SK-N-SH treated with all-trans-retinoic acid at 6 μM for 48 hours (cell line): ENCODE measurements around the gene IL22.

ENCODE experiments used
- ATAC-seq: fragments of 200-7000 bp; cut with Tn5 transposase; 3 replicates; pipeline ENCODE4 v1.9.1; 2020; ENCODE audit warnings: mild to moderate bottlenecking, moderate library complexity
- ARNTL ChIP-seq: fragments of 450-650 bp; formaldehyde crosslinking; IDR thresholded peaks from 2 replicates; pipeline ENCODE4 v1.5.0; 2020; ENCODE audit warnings: low read depth, mild to moderate bottlenecking, moderate library complexity, borderline replicate concordance
- BACH2 ChIP-seq: fragments of 250-450 bp; sonication (Bioruptor Pico); IDR thresholded peaks from 2 replicates; pipeline ENCODE4 v1.9.0; 2021; ENCODE audit warnings: mild to moderate bottlenecking, borderline replicate concordance
- CSDC2 ChIP-seq: fragments of 250-450 bp; sonication (Bioruptor Pico); IDR thresholded peaks from 2 replicates; pipeline ENCODE4 v1.5.0; 2020; ENCODE audit warnings: mild to moderate bottlenecking, moderate library complexity
- ESRRG ChIP-seq: fragments of 250-450 bp; sonication (Bioruptor Pico); IDR thresholded peaks from 2 replicates; pipeline ENCODE4 v1.6.1; 2021; ENCODE audit warnings: mild to moderate bottlenecking
- ISL1 ChIP-seq: fragments of 250-450 bp; sonication (Bioruptor Pico); IDR thresholded peaks from 2 replicates; pipeline ENCODE4 v2.1.2; 2022; ENCODE audit warnings: mild to moderate bottlenecking, moderate library complexity
- OSR1 ChIP-seq: fragments of 250-450 bp; sonication (Bioruptor Pico); IDR thresholded peaks from 2 replicates; pipeline ENCODE4 v1.8.0; 2022; ENCODE audit warnings: moderate library complexity, mild to moderate bottlenecking, inconsistent platforms
- PPARA ChIP-seq: fragments of 250-450 bp; sonication (Bioruptor Pico); IDR thresholded peaks from 2 replicates; pipeline ENCODE4 v1.5.0; 2020; ENCODE audit warnings: mild to moderate bottlenecking, borderline replicate concordance
- SNAI2 ChIP-seq: fragments of 250-450 bp; sonication (Bioruptor Pico); IDR thresholded peaks from 2 replicates; pipeline ENCODE4 v1.5.0; 2020; ENCODE audit warnings: mild to moderate bottlenecking, moderate library complexity
- TCF4 ChIP-seq: fragments of 250-450 bp; sonication (Bioruptor Pico); IDR thresholded peaks from 2 replicates; pipeline ENCODE4 v1.8.0; 2021; ENCODE audit warnings: mild to moderate bottlenecking, moderate library complexity, borderline replicate concordance
- TOX ChIP-seq: fragments of 250-450 bp; sonication (Bioruptor Pico); IDR thresholded peaks from 2 replicates; pipeline ENCODE4 v1.8.0; 2021; ENCODE audit warnings: mild to moderate bottlenecking, moderate library complexity, borderline replicate concordance
- ZC3H10 ChIP-seq: fragments of 250-450 bp; sonication (Bioruptor Pico); IDR thresholded peaks from 2 replicates; pipeline ENCODE4 v1.5.1; 2021; ENCODE audit warnings: mild to moderate bottlenecking, moderate library complexity
- ZFP3 ChIP-seq: fragments of 250-450 bp; sonication (Bioruptor Pico); IDR thresholded peaks from 2 replicates; pipeline ENCODE4 v1.5.0; 2020; ENCODE audit warnings: mild to moderate bottlenecking, moderate library complexity
- ZFP30 ChIP-seq: fragments of 450-650 bp; formaldehyde crosslinking; IDR thresholded peaks from 2 replicates; pipeline ENCODE4 v1.5.0; 2022; ENCODE audit warnings: mild to moderate bottlenecking, moderate library complexity
- ZNF565 ChIP-seq: fragments of 450-650 bp; formaldehyde crosslinking; conservative IDR thresholded peaks from 2 replicates; pipeline ENCODE4 v1.5.0; 2020; ENCODE audit warnings: low read depth, mild to moderate bottlenecking, moderate library complexity
- ZNF70 ChIP-seq: fragments of 450-650 bp; formaldehyde crosslinking; IDR thresholded peaks from 2 replicates; pipeline ENCODE4 v1.5.0; 2020; ENCODE audit warnings: mild to moderate bottlenecking, moderate library complexity
- ZNF8 ChIP-seq: fragments of 450-650 bp; formaldehyde crosslinking; IDR thresholded peaks from 2 replicates; pipeline ENCODE4 v1.5.0; 2020; ENCODE audit warnings: mild to moderate bottlenecking, moderate library complexity
- TF ChIP-seq, protein P1 (sequence below): fragments of 250-450 bp; sonication (Bioruptor Pico); IDR thresholded peaks from 2 replicates; pipeline ENCODE4 v1.5.0; 2020; ENCODE audit warnings: mild to moderate bottlenecking, moderate library complexity
- TF ChIP-seq, protein P2 (sequence below): fragments of 250-450 bp; sonication (Bioruptor Pico); IDR thresholded peaks from 2 replicates; pipeline ENCODE4 v1.8.0; 2021; ENCODE audit warnings: low read depth, mild to moderate bottlenecking, moderate library complexity, borderline replicate concordance
- TF ChIP-seq, protein P3 (sequence below): fragments of 250-450 bp; sonication (Bioruptor Pico); IDR thresholded peaks from 2 replicates; pipeline ENCODE4 v1.5.1; 2020; ENCODE audit warnings: low read depth, mild to moderate bottlenecking, moderate library complexity
- TF ChIP-seq, protein P4 (sequence below): fragments of 250-450 bp; sonication (Bioruptor Pico); IDR thresholded peaks from 2 replicates; pipeline ENCODE4 v1.8.0; 2020; ENCODE audit warnings: mild to moderate bottlenecking, moderate library complexity, borderline replicate concordance
- TF ChIP-seq, protein P5 (sequence below): fragments of 250-450 bp; sonication (Bioruptor Pico); IDR thresholded peaks from 2 replicates; pipeline ENCODE4 v1.5.1; 2021; ENCODE audit warnings: mild to moderate bottlenecking, moderate library complexity

IL22 gene

DNA sequence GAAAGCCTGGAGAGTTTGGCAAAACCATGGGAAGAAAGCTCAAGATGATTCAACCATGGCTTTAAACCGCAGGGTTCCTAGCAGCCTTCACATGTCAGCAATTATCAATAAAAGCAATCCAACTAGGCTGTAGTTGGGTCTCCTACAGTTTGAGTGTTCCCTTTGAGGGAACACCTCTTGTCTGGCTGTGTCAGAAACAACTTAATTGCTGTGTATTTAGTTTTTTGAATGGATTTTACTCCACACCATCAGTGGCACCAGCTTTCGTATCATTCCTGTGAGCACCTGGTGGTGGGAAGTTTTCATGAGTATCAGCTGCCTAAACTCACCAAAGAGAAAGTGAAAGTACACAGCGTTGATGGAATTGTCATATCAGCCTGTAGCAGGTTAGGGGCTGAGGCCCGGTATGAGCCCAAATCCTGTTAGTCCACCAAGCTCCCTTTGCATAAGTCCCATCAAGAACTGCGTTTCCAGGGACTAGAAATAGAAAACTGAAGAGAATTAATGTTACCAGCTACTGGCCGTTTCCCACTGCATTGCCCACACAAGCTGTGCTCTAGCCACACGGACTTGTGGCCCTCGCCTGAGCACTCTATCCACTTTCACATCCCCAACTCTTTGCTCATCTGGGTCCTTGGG is 16.9 kb downstream of the IL22 start:
- ATAC-seq, result no peak
- TF ChIP-seq TOX (CRISPR knock-in tag), result no peak
- no peak for TF ChIP-seq ARNTL (CRISPR knock-in tag)
- no peak for TF ChIP-seq TCF4 (CRISPR knock-in tag)

DNA sequence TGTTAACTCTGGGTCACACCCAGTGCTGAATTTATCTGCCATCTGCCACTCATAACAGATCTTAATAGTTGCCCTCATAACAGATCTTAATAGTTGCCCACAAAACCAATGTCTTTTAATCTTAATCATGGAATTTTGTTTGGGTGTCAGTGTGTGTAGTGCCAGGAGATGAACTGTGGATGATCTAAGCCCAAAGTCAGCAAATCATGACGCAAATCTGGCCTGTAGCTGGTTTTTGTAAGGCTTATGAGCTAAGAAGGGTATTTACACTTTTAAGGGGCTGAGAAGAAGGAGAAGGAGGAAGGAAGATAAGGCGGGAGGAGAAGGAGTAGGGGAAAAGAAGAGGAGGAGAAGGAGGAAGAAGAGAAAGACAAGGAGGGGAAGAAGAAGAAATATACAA is 17.8 kb downstream of the IL22 start:
- TF ChIP-seq, protein P1, sequence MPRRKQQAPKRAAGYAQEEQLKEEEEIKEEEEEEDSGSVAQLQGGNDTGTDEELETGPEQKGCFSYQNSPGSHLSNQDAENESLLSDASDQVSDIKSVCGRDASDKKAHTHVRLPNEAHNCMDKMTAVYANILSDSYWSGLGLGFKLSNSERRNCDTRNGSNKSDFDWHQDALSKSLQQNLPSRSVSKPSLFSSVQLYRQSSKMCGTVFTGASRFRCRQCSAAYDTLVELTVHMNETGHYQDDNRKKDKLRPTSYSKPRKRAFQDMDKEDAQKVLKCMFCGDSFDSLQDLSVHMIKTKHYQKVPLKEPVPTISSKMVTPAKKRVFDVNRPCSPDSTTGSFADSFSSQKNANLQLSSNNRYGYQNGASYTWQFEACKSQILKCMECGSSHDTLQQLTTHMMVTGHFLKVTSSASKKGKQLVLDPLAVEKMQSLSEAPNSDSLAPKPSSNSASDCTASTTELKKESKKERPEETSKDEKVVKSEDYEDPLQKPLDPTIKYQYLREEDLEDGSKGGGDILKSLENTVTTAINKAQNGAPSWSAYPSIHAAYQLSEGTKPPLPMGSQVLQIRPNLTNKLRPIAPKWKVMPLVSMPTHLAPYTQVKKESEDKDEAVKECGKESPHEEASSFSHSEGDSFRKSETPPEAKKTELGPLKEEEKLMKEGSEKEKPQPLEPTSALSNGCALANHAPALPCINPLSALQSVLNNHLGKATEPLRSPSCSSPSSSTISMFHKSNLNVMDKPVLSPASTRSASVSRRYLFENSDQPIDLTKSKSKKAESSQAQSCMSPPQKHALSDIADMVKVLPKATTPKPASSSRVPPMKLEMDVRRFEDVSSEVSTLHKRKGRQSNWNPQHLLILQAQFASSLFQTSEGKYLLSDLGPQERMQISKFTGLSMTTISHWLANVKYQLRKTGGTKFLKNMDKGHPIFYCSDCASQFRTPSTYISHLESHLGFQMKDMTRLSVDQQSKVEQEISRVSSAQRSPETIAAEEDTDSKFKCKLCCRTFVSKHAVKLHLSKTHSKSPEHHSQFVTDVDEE, result no peak
- TF ChIP-seq ISL1 (CRISPR knock-in tag) (no peak), ZFP30 (no peak), ARNTL (CRISPR knock-in tag) (no peak), OSR1 (CRISPR knock-in tag) (no peak), ZC3H10 (no peak), TCF4 (CRISPR knock-in tag) (no peak), ESRRG (no peak), CSDC2 (CRISPR knock-in tag) (no peak), SNAI2 (CRISPR knock-in tag) (no peak), ZNF565 (no peak), ZNF8 (no peak), TOX (CRISPR knock-in tag) (no peak), BACH2 (CRISPR knock-in tag) (no peak), ZNF70 (CRISPR knock-in tag) (no peak)
- TF ChIP-seq, protein P2, sequence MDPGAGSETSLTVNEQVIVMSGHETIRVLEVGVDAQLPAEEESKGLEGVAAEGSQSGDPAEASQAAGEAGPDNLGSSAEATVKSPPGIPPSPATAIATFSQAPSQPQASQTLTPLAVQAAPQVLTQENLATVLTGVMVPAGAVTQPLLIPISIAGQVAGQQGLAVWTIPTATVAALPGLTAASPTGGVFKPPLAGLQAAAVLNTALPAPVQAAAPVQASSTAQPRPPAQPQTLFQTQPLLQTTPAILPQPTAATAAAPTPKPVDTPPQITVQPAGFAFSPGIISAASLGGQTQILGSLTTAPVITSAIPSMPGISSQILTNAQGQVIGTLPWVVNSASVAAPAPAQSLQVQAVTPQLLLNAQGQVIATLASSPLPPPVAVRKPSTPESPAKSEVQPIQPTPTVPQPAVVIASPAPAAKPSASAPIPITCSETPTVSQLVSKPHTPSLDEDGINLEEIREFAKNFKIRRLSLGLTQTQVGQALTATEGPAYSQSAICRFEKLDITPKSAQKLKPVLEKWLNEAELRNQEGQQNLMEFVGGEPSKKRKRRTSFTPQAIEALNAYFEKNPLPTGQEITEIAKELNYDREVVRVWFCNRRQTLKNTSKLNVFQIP, result no peak
- TF ChIP-seq, protein P3, sequence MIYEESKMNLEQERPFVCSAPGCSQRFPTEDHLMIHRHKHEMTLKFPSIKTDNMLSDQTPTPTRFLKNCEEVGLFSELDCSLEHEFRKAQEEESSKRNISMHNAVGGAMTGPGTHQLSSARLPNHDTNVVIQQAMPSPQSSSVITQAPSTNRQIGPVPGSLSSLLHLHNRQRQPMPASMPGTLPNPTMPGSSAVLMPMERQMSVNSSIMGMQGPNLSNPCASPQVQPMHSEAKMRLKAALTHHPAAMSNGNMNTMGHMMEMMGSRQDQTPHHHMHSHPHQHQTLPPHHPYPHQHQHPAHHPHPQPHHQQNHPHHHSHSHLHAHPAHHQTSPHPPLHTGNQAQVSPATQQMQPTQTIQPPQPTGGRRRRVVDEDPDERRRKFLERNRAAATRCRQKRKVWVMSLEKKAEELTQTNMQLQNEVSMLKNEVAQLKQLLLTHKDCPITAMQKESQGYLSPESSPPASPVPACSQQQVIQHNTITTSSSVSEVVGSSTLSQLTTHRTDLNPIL, result no peak
- TF ChIP-seq, protein P4, sequence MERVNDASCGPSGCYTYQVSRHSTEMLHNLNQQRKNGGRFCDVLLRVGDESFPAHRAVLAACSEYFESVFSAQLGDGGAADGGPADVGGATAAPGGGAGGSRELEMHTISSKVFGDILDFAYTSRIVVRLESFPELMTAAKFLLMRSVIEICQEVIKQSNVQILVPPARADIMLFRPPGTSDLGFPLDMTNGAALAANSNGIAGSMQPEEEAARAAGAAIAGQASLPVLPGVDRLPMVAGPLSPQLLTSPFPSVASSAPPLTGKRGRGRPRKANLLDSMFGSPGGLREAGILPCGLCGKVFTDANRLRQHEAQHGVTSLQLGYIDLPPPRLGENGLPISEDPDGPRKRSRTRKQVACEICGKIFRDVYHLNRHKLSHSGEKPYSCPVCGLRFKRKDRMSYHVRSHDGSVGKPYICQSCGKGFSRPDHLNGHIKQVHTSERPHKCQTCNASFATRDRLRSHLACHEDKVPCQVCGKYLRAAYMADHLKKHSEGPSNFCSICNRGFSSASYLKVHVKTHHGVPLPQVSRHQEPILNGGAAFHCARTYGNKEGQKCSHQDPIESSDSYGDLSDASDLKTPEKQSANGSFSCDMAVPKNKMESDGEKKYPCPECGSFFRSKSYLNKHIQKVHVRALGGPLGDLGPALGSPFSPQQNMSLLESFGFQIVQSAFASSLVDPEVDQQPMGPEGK (CRISPR knock-in tag), result no peak
- TF ChIP-seq, protein P5, sequence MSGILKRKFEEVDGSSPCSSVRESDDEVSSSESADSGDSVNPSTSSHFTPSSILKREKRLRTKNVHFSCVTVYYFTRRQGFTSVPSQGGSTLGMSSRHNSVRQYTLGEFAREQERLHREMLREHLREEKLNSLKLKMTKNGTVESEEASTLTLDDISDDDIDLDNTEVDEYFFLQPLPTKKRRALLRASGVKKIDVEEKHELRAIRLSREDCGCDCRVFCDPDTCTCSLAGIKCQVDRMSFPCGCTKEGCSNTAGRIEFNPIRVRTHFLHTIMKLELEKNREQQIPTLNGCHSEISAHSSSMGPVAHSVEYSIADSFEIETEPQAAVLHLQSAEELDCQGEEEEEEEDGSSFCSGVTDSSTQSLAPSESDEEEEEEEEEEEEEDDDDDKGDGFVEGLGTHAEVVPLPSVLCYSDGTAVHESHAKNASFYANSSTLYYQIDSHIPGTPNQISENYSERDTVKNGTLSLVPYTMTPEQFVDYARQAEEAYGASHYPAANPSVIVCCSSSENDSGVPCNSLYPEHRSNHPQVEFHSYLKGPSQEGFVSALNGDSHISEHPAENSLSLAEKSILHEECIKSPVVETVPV (CRISPR knock-in tag), result no peak
- no peak for ATAC-seq

DNA sequence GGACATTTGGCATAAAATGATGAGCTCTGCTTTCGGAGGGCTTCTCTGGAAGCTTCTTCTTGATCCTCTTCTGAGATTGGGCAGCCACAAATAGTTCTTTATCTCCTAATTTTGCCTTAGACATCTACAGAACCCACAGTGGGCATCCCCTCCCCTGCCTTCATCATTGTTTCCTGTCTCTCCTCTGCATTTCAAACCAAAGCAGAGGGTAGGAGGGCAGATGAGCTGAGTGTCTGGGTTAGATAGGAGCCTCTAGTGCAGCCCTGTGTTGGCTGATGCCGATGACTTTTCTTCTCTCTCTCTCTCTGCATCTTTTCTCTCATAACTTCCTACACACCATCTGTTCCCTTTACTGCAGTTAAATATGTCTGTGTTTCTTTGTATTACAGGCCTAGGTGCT is 19.3 kb downstream of the IL22 start:
- no peak for ATAC-seq
- TF ChIP-seq ARNTL (CRISPR knock-in tag) (no peak), ZFP3 (no peak), PPARA (CRISPR knock-in tag) (no peak), ZNF8 (no peak)
- TF ChIP-seq, protein P3, result no peak
